ENCODE measurements around the gene EXD1.
"Not testable (repeated sequence)": the region's sequence is repeated elsewhere in the genome, so short reads cannot be mapped to it uniquely, and the experiment has no call there.

The EXD1 gene

DNA sequence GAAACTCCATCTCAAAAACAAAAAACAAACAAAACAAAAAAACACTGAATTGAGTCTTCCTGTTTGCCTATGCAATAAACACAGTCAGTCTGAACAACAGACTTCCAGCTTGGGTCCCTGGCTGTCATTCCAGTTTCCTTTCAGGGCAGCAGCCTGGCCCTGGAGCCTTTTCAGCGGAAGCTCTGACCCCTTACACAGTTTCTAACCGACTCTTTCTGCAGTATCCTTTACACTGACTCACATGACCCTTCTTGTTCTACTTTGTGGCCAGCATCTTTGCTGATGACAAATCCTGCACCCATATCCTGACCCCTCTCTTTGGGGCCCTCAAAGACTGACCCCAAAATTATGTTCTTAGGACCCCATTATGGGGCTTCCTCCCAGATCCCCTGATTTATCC lies 76.1 kb downstream of the EXD1 start:
- Histone ChIP-seq H3K27ac (no peak overlapping the region), H3K4me3 (no peak overlapping the region)

DNA sequence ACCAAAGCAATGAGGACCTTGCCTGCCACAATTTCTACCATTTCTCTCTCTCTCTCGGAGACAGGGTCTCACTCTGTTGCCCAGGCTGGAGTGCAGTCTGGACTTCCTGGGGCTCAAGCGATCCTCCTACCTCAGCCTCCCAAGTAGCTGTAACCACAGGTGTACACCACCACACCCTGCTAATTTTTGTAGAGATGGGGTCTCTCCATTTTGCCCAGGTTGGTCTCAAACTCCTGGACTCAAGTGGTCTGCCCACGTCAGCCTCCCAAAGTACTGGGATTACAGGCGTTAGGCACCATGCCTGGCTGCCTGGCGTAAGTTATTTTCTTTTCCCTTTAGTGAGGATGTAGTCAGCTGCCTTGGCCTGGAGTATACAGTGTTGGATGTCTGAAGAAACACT lies 76.8 kb downstream of the EXD1 start:
- Histone ChIP-seq H3K27ac (no peak overlapping the region), H3K4me3 (no peak overlapping the region)

DNA sequence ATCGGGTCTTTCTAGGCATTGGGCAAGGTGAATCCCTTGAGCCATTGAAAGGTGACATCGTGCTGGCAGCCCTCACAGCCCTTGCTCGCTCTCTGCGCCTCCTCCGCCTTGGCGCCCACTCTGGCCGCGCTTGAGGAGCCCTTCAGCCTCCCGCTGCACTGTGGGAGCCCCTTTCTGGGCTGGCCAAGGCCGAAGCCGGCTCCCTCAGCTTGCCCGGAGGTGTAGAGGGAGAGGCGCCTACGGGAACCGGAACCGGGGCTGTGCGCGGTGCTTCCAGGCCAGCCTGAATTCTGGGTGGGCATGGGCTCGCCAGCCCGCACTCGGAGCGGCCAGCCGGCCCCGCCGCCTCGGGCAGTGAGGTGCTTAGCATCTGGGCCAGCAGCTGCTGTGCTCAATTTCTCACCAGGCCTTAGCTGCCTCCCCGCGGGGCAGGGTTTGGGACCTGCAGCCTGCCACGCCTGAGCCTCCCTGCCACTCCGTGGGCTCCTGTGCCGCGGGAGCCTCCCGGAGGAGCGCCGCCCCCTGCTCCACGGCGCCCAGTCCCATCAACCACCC lies 79.0 kb downstream of the EXD1 start:
- no peak overlapping the region for H3K4me3 ChIP-seq
- no peak overlapping the region for H3K27ac ChIP-seq

DNA sequence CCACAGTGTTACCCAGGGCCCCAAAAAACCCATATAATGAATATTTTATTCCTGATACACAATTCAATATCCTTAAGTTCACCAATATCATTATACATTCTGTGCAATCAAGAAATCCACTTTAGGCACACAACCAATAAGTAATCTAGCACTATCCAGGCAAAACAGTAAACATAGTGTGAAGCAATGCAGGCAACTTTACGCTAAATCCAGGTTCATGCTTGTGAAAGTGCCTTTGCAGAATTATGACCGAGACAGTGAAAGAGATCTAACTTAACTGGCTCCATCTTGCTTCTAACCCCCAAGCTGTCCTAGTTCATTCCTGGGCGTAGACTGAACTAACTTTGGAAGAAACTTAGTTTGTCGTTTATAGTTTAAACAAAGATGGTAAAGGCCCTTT lies 80.3 kb downstream of the EXD1 start:
- Histone ChIP-seq H3K27ac (peak overlapping the region in 6 of 21 experiments; percentile 8 to 75 (median 48)), H3K4me3 (no peak overlapping the region)

DNA sequence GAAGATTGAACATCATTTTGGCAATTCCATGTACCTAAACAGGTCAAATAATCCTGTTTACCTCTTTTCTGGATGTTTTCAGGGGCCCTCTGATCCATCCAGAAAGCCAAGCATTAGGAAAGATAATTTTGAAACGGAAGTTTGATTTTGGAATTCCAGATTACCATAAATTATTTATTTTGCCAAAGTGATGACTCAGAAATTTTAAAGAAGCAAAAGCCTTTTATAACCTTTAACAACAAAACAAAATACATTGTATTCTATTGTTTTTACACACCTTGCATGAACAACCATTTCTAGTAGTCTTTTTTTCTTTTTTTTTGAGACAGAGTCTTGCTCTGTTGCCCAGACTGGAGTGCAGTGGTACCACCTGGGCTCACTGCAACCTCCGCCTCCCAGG lies 82.5 kb downstream of the EXD1 start:
- no peak overlapping the region for H3K4me3 ChIP-seq
- H3K27ac ChIP-seq: no peak overlapping the region

DNA sequence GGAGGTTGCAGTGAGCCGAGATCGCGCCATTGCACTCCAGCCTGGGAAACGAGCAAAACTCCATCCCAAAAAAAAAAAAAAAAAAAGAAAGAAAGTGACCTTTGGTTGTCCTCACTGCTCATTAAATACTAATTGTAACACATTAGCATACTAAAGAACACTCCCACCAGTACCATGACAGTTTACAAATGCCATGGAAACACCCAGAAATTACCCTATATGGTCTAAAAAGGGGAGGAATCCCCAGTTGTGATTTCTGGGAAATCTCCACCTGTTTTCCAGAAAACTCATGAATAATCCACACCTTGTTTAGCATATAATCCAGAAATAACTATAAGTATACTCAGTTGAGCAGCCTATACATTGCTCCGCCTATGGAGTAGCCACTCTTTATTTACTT lies 90.9 kb downstream of the EXD1 start:
- Histone ChIP-seq H3K4me3 (no peak overlapping the region), H3K27ac (no peak overlapping the region)

DNA sequence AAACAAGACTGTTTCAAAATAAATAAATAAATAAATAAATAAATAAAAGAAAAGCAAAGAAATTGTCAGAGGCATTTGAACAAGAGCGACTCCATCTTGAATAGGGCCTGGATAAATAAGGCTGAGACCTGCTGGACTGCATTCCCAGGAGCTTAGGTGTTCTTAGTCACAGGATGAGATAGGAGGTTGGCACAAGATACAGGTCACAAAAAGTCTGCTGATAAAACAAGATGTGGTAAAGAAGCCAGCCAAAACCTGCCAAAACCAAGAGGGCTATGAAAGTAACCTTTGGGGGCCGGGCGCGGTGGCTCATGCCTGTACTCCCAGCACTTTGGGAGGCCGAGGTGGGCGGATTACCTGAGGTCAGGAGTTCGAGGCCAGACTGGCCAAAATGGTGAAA lies 91.4 kb downstream of the EXD1 start:
- not testable (repeated sequence) for H3K27ac ChIP-seq, H3K4me3 ChIP-seq

DNA sequence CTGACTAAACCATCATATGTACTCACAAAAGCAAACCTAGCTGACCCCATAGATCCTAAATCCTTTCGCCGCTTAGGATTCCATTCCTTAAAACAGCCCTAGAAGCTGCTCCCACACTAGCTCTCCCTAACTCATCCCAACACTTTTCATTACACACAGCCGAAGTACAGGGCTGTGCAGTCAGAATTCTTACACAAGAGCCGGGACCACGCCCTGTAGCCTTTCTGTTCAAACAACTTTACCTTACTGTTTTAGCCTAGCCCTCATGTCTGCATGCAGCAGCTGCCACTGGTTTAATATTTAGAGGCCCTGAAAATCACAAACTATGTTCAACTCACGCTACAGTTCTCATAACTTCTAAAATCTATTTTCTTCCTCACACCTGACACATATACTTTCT lies 95.0 kb downstream of the EXD1 start:
- not testable (repeated sequence) for H3K27ac ChIP-seq, H3K4me3 ChIP-seq

DNA sequence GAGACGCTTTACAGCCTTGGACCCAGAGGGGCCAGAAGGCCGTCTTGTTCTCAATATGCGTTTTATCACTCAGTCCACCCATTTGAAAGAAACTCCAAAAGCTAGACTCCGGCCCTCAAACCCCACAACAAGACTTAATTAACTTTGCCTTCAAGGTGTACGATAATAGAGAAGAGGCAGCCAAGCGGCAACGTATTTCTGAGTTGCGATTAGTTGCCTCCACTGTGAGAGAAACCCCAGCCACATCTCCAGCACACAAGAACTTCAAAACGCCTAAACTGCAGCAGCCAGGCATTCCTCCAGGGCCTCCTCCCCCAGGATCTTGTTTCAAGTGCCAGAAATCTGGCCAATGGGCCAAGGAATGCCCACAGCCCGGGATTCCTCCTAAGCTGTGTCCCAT lies 97.1 kb downstream of the EXD1 start:
- Histone ChIP-seq H3K27ac (no peak overlapping the region), H3K4me3 (no peak overlapping the region)
